GM12878 (cell line): ENCODE measurements around the gene ADARB1.

Experiments used
- BRCA1 ChIP-seq: IDR thresholded peaks from 2 replicates; pipeline ENCODE4 v1.6.1; 2011; ENCODE audit warnings: low read depth, low read length, improper control_type of control experiment
- CEBPZ ChIP-seq: fragments of 150-350 bp; IDR thresholded peaks from 2 replicates; pipeline ENCODE4 v1.6.1; 2016; ENCODE audit warnings: low read depth, low read length
- CHD2 ChIP-seq: IDR thresholded peaks from 2 replicates; pipeline ENCODE4 v1.6.1; 2011; ENCODE audit warnings: low read depth, low read length, improper control_type of control experiment, borderline replicate concordance
- CTCF ChIP-seq, 3 experiments: IDR thresholded peaks in 2 of 3; conservative IDR thresholded peaks in 1 of 3; 2 replicates each; pipeline ENCODE4 v1.5.1; 2011; ENCODE audit warnings: low read depth in 3 of 3, low read length in 3 of 3, mild to moderate bottlenecking in 3 of 3, control low read depth in 2 of 3, moderate library complexity in 2 of 3, inconsistent platforms in 1 of 3, mixed read lengths in 1 of 3; ENCODE audit not compliant: control insufficient read depth in 2 of 3, insufficient read depth in 1 of 3; ENCODE audit errors: extremely low read depth in 1 of 3
- ETV6 ChIP-seq, 2 experiments: fragments of 450-650 bp in 1 of 2; IDR thresholded peaks in 1 of 2; conservative IDR thresholded peaks in 1 of 2; 2 replicates each; pipeline ENCODE4 v1.6.1; 2014; ENCODE audit warnings: antibody characterized with exemption in 1 of 2, borderline replicate concordance in 1 of 2, low read depth in 1 of 2, mild to moderate bottlenecking in 1 of 2, moderate library complexity in 1 of 2
- NFIC ChIP-seq: IDR thresholded peaks from 2 replicates; pipeline ENCODE4 v1.6.1; 2012; ENCODE audit warnings: low read depth, mild to moderate bottlenecking, inconsistent platforms, low read length, moderate library complexity
- NFYA ChIP-seq: IDR thresholded peaks from 2 replicates; pipeline ENCODE4 v1.6.1; 2011; ENCODE audit warnings: low read depth, mild to moderate bottlenecking, low read length, improper control_type of control experiment, borderline replicate concordance
- POLR2A ChIP-seq: IDR thresholded peaks from 2 replicates; pipeline ENCODE4 v1.6.1; 2011; ENCODE audit warnings: low read depth, mild to moderate bottlenecking, low read length
- RFX5 ChIP-seq: IDR thresholded peaks from 2 replicates; pipeline ENCODE4 v1.6.1; 2011; ENCODE audit warnings: low read depth, low read length, improper control_type of control experiment
- SRF ChIP-seq, 2 experiments: IDR thresholded peaks; 2 replicates each; pipeline ENCODE4 v1.6.1; 2011; ENCODE audit warnings: low read depth in 2 of 2, low read length in 2 of 2, mild to moderate bottlenecking in 1 of 2, moderate library complexity in 1 of 2
- ZNF274 ChIP-seq: IDR thresholded peaks from one replicate; pipeline ENCODE4 v1.8.0; 2011; ENCODE audit not compliant: insufficient read length, insufficient read depth
- ZSCAN29 ChIP-seq: fragments of 450-650 bp; IDR thresholded peaks from 2 replicates; pipeline ENCODE4 v1.6.1; 2017; ENCODE audit warnings: mild to moderate bottlenecking, moderate library complexity

- TF ChIP-seq NFYA (no peak), CTCF (IDR thresholded peaks at IDR 0.05 in 2 of 3, conservative IDR thresholded peaks at IDR 0.05 in 1 of 3; ENCODE audit: control insufficient read depth in 2 of 3, extremely low read depth in 1 of 3, insufficient read depth in 1 of 3, low read depth in 3 of 3, low read length in 3 of 3) (no peak), CEBPZ (no peak), ZNF274 (no peak), SRF (IDR thresholded peaks at IDR 0.05; ENCODE audit: low read depth in 2 of 2, low read length in 2 of 2) (no peak), NFIC (no peak), RFX5 (no peak), BRCA1 (no peak), CHD2 (no peak), POLR2A (no peak), ETV6 (conservative IDR thresholded peaks at IDR 0.05 in 1 of 2, IDR thresholded peaks at IDR 0.05 in 1 of 2; ENCODE audit: borderline replicate concordance in 1 of 2, low read depth in 1 of 2) (no peak), ZSCAN29 (no peak)
Measured at GRCh38 chr21:45115141-45115540, 40.8 kb downstream of the ADARB1 start.
